GM18858 (cell line): Measurements from ENCODE around the gene MLLT10.

Source experiments
- ATAC-seq: cut with Tn5 transposase; IDR thresholded peaks from one replicate; pipeline ENCODE4 v1.9.1; 2021; ENCODE audit not compliant: unreplicated experiment

The MLLT10 gene

GRCh38 chr10:21501091-21501490 lies 32.9 kb upstream of the MLLT10 start:
- ATAC-seq: no peak

GRCh38 chr10:21501731-21502347 lies 32.2 kb upstream of the MLLT10 start:
- no peak for ATAC-seq

- no peak for ATAC-seq
Measured at GRCh38 chr10:21502348-21502740, 31.7 kb upstream of the MLLT10 start.

GRCh38 chr10:21503542-21503941 lies 30.5 kb upstream of the MLLT10 start:
- no peak for ATAC-seq

GRCh38 chr10:21505711-21506278 lies 28.2 kb upstream of the MLLT10 start:
- ATAC-seq: no peak

- ATAC-seq: no peak
Measured at GRCh38 chr10:21506351-21506750, 27.7 kb upstream of the MLLT10 start.

- no peak for ATAC-seq
Measured at GRCh38 chr10:21507150-21507549, 26.9 kb upstream of the MLLT10 start.

- no peak for ATAC-seq
Measured at GRCh38 chr10:21508706-21509331, 25.2 kb upstream of the MLLT10 start.

GRCh38 chr10:21509341-21510240 lies 24.4 kb upstream of the MLLT10 start:
- ATAC-seq: no peak

GRCh38 chr10:21510241-21511094 lies 23.6 kb upstream of the MLLT10 start:
- ATAC-seq: no peak

GRCh38 chr10:21511095-21511570 lies 22.9 kb upstream of the MLLT10 start:
- ATAC-seq: no peak

GRCh38 chr10:21511946-21512572 lies 22.0 kb upstream of the MLLT10 start:
- no peak for ATAC-seq

GRCh38 chr10:21512573-21513404 lies 21.2 kb upstream of the MLLT10 start:
- ATAC-seq: no peak

- ATAC-seq: no peak
Measured at GRCh38 chr10:21513405-21513788, 20.6 kb upstream of the MLLT10 start.

- ATAC-seq: no peak
Measured at GRCh38 chr10:21514129-21514817, 19.8 kb upstream of the MLLT10 start.

- no peak for ATAC-seq
Measured at GRCh38 chr10:21514818-21515351, 19.1 kb upstream of the MLLT10 start.

GRCh38 chr10:21515361-21516241 lies 18.4 kb upstream of the MLLT10 start:
- no peak for ATAC-seq
